ENCODE measurements around the gene NFATC4. TPM values are rescaled to one million over a fixed set of nuclear protein-coding genes. Genes with fewer than 3 reads are reported as not detected.
"Not testable (repeated sequence)": the region's sequence is repeated elsewhere in the genome, so short reads cannot be mapped to it uniquely, and the experiment has no call there.

The NFATC4 gene
- total and polyA plus RNA-seq, 2 of the 4 experiments (the other 2 are of a cell fraction), result 15.6 to 35.8 TPM

DNA sequence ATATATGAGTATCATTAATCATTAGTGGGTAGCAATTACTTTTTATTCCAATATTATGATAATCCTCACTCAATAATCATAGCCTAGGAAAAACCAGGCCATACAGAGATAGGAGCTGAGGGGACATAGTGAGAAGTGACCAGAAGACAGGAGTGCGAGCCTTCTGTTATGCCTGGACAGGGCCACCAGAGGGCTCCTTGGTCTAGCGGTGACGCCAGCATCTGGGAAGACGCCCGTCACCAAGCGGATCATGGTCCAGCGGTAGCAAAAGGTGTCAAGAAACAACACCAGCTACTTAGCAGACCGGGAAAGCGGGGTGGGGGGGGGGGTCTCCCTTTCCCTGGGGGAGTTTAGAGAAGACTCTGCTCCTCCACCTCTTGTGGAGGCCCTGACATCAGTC is 40.1 kb upstream of the NFATC4 start:
- H4K5ac ChIP-seq (ENCODE audit: low read depth, low read length); H2BK5ac ChIP-seq (ENCODE audit: low read depth, low read length, poor library complexity, severe bottlenecking); H4K91ac ChIP-seq (ENCODE audit: insufficient read depth, low read depth, low read length); H2BK15ac ChIP-seq (ENCODE audit: low read depth, low read length); H3K36me3 ChIP-seq (ENCODE audit: control insufficient read depth, insufficient read depth, low read length); H3K4me3 ChIP-seq (ENCODE audit: insufficient read depth, low read depth, low read length); H3K4me2 ChIP-seq (ENCODE audit: low read depth, low read length); BruUV-seq (replicated peaks); H2AK5ac ChIP-seq (ENCODE audit: low read depth, low read length); H2AK9ac ChIP-seq (replicated peaks; ENCODE audit: low read depth, low read length, poor library complexity); H3K18ac ChIP-seq (ENCODE audit: low read depth, low read length); H3K79me1 ChIP-seq (ENCODE audit: low read depth in 1 of 2, low read length in 2 of 2); ATAC-seq (ENCODE audit: low read depth); H3K23ac ChIP-seq (ENCODE audit: low read depth, low read length); H4K20me1 ChIP-seq (ENCODE audit: insufficient read depth, low read length); in situ Hi-C loops (cut with MboI; ENCODE audit: low sequenced_read_pairs); H2BK20ac ChIP-seq (ENCODE audit: low read depth, low read length); H3K4me1 ChIP-seq (ENCODE audit: control insufficient read depth, insufficient read depth, low read length); H4K8ac ChIP-seq (ENCODE audit: low read depth in 2 of 2, low read length in 2 of 2); H3K9me3 ChIP-seq (ENCODE audit: control insufficient read depth, insufficient read depth, low read length); H3K9me1 ChIP-seq (ENCODE audit: insufficient read depth, low read length); H2AFZ ChIP-seq (replicated peaks; ENCODE audit: low read length, poor library complexity); H3K9ac ChIP-seq (ENCODE audit: low read depth, low read length); H3K14ac ChIP-seq (replicated peaks; ENCODE audit: low read depth, low read length); H2BK120ac ChIP-seq (ENCODE audit: low read depth, low read length); H3K56ac ChIP-seq (ENCODE audit: extremely low read depth, insufficient read depth, low read length); DNase-seq; H3K4ac ChIP-seq (ENCODE audit: low read depth, low read length); POLR2A ChIA-PET (ENCODE audit: unreplicated experiment); H3K27ac ChIP-seq (ENCODE audit: insufficient read depth, low read length); dilution Hi-C loops (cut with HindIII; ENCODE audit: low sequenced_read_pairs, unreplicated experiment): not testable (repeated sequence)
- H3K27me3 ChIP-seq (ENCODE audit: control insufficient read depth, insufficient read depth, low read length), result peaks cover 28% of the 10 kb centered on the region
- TF ChIP-seq SMC3 (IDR thresholded peaks at IDR 0.05; ENCODE audit: low read depth, low read length), result peak; percentile 27; the same call in 1 of the 2 replicates
- TF ChIP-seq RAD21 (IDR thresholded peaks at IDR 0.05; ENCODE audit: low read length), result peak; percentile 35
- TF ChIP-seq, protein P1, sequence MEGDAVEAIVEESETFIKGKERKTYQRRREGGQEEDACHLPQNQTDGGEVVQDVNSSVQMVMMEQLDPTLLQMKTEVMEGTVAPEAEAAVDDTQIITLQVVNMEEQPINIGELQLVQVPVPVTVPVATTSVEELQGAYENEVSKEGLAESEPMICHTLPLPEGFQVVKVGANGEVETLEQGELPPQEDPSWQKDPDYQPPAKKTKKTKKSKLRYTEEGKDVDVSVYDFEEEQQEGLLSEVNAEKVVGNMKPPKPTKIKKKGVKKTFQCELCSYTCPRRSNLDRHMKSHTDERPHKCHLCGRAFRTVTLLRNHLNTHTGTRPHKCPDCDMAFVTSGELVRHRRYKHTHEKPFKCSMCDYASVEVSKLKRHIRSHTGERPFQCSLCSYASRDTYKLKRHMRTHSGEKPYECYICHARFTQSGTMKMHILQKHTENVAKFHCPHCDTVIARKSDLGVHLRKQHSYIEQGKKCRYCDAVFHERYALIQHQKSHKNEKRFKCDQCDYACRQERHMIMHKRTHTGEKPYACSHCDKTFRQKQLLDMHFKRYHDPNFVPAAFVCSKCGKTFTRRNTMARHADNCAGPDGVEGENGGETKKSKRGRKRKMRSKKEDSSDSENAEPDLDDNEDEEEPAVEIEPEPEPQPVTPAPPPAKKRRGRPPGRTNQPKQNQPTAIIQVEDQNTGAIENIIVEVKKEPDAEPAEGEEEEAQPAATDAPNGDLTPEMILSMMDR (conservative IDR thresholded peaks at IDR 0.05; ENCODE audit: low read depth, low read length), result peak; percentile 36; the same call in 1 of the 2 replicates
- intact Hi-C loops (cut with micrococcal nuclease), result loop anchor here (1.0 kb wide), 1 partner anchor 108 kb away; no protein-coding TSS in a partner anchor
- WGBS, 2 experiments (ENCODE audit: extremely low coverage in 2 of 2, insufficient read length in 1 of 2), result no CpG with 5 or more reads among the region's 9 CpGs
- CTCF ChIA-PET, result interaction anchor here (1.9 kb wide), 1 partner anchor 104 kb away, joined by 12 read pairs; no protein-coding TSS in a partner anchor

All from IMR-90 (cell line).